Measurements from ENCODE around the gene PDGFRB.

PDGFRB gene

GRCh38 chr5:150163035-150163434 is 7.4 kb upstream of the PDGFRB start:
- no peak overlapping the region for H2AFZ ChIP-seq (ENCODE audit: low read length, unreplicated experiment)
- H3K36me3 ChIP-seq (ENCODE audit: insufficient read depth, low read length): no peaks in the 10 kb centered on the region
- no peak overlapping the region for H3K27ac ChIP-seq (ENCODE audit: low read depth, low read length)
- H3K4me3 ChIP-seq (ENCODE audit: low read depth, low read length): no peak overlapping the region
- no peaks in the 10 kb centered on the region for H3K27me3 ChIP-seq (ENCODE audit: insufficient read depth, low read length)
- H3K79me2 ChIP-seq (ENCODE audit: control insufficient read depth, insufficient read depth, low read length, unreplicated experiment): no peaks in the 10 kb centered on the region
- H3K4me1 ChIP-seq (ENCODE audit: control insufficient read depth, insufficient read depth, low read length, unreplicated experiment): peaks cover 51% of the 10 kb centered on the region

GRCh38 chr5:150162142-150162513 is 6.5 kb upstream of the PDGFRB start:
- H3K4me3 ChIP-seq (ENCODE audit: low read depth, low read length): no peak overlapping the region
- peaks cover 60% of the 10 kb centered on the region for H3K4me1 ChIP-seq (ENCODE audit: control insufficient read depth, insufficient read depth, low read length, unreplicated experiment)
- no peaks in the 10 kb centered on the region for H3K36me3 ChIP-seq (ENCODE audit: insufficient read depth, low read length)
- H3K27ac ChIP-seq (ENCODE audit: low read depth, low read length): no peak overlapping the region
- H3K27me3 ChIP-seq (ENCODE audit: insufficient read depth, low read length): no peaks in the 10 kb centered on the region
- no peak overlapping the region for H2AFZ ChIP-seq (ENCODE audit: low read length, unreplicated experiment)
- no peaks in the 10 kb centered on the region for H3K79me2 ChIP-seq (ENCODE audit: control insufficient read depth, insufficient read depth, low read length, unreplicated experiment)

GRCh38 chr5:150161242-150162141 is 5.8 kb upstream of the PDGFRB start:
- no peak overlapping the region for H3K4me3 ChIP-seq (ENCODE audit: low read depth, low read length)
- peaks cover 60% of the 10 kb centered on the region for H3K4me1 ChIP-seq (ENCODE audit: control insufficient read depth, insufficient read depth, low read length, unreplicated experiment)
- no peaks in the 10 kb centered on the region for H3K36me3 ChIP-seq (ENCODE audit: insufficient read depth, low read length)
- H3K27me3 ChIP-seq (ENCODE audit: insufficient read depth, low read length): no peaks in the 10 kb centered on the region
- H3K79me2 ChIP-seq (ENCODE audit: control insufficient read depth, insufficient read depth, low read length, unreplicated experiment): no peaks in the 10 kb centered on the region
- H2AFZ ChIP-seq (ENCODE audit: low read length, unreplicated experiment): no peak overlapping the region
- H3K27ac ChIP-seq (ENCODE audit: low read depth, low read length): no peak overlapping the region

GRCh38 chr5:150160448-150161081 is 4.9 kb upstream of the PDGFRB start:
- Histone ChIP-seq H3K36me3 (ENCODE audit: insufficient read depth, low read length) (no peaks in the 10 kb centered on the region), H3K4me1 (ENCODE audit: control insufficient read depth, insufficient read depth, low read length, unreplicated experiment) (peaks cover 64% of the 10 kb centered on the region), H3K27me3 (ENCODE audit: insufficient read depth, low read length) (no peaks in the 10 kb centered on the region), H3K4me3 (ENCODE audit: low read depth, low read length) (no peak overlapping the region), H3K79me2 (ENCODE audit: control insufficient read depth, insufficient read depth, low read length, unreplicated experiment) (no peaks in the 10 kb centered on the region), H2AFZ (ENCODE audit: low read length, unreplicated experiment) (no peak overlapping the region), H3K27ac (ENCODE audit: low read depth, low read length) (peak overlapping the region; percentile 56)

GRCh38 chr5:150159741-150160179 is 4.1 kb upstream of the PDGFRB start:
- Histone ChIP-seq H3K79me2 (ENCODE audit: control insufficient read depth, insufficient read depth, low read length, unreplicated experiment) (peaks cover 3% of the 10 kb centered on the region), H3K27ac (ENCODE audit: low read depth, low read length) (peak overlapping the region; percentile 56), H2AFZ (ENCODE audit: low read length, unreplicated experiment) (no peak overlapping the region), H3K4me3 (ENCODE audit: low read depth, low read length) (no peak overlapping the region), H3K27me3 (ENCODE audit: insufficient read depth, low read length) (no peaks in the 10 kb centered on the region), H3K36me3 (ENCODE audit: insufficient read depth, low read length) (no peaks in the 10 kb centered on the region), H3K4me1 (ENCODE audit: control insufficient read depth, insufficient read depth, low read length, unreplicated experiment) (peaks cover 62% of the 10 kb centered on the region)

GRCh38 chr5:150159031-150159430 is 3.4 kb upstream of the PDGFRB start:
- no peak overlapping the region for H3K4me3 ChIP-seq (ENCODE audit: low read depth, low read length)
- H3K27ac ChIP-seq (ENCODE audit: low read depth, low read length): peak overlapping the region; percentile 52
- peaks cover 10% of the 10 kb centered on the region for H3K79me2 ChIP-seq (ENCODE audit: control insufficient read depth, insufficient read depth, low read length, unreplicated experiment)
- no peak overlapping the region for H2AFZ ChIP-seq (ENCODE audit: low read length, unreplicated experiment)
- H3K36me3 ChIP-seq (ENCODE audit: insufficient read depth, low read length): no peaks in the 10 kb centered on the region
- H3K4me1 ChIP-seq (ENCODE audit: control insufficient read depth, insufficient read depth, low read length, unreplicated experiment): peaks cover 57% of the 10 kb centered on the region
- H3K27me3 ChIP-seq (ENCODE audit: insufficient read depth, low read length): no peaks in the 10 kb centered on the region

GRCh38 chr5:150158170-150158949 is 2.7 kb upstream of the PDGFRB start:
- Histone ChIP-seq H3K4me1 (ENCODE audit: control insufficient read depth, insufficient read depth, low read length, unreplicated experiment) (peaks cover 58% of the 10 kb centered on the region), H3K27ac (ENCODE audit: low read depth, low read length) (peak overlapping the region; percentile 52), H2AFZ (ENCODE audit: low read length, unreplicated experiment) (peak overlapping the region; percentile 19), H3K79me2 (ENCODE audit: control insufficient read depth, insufficient read depth, low read length, unreplicated experiment) (peaks cover 16% of the 10 kb centered on the region), H3K27me3 (ENCODE audit: insufficient read depth, low read length) (no peaks in the 10 kb centered on the region), H3K36me3 (ENCODE audit: insufficient read depth, low read length) (no peaks in the 10 kb centered on the region), H3K4me3 (ENCODE audit: low read depth, low read length) (peak overlapping the region; percentile 11; the same call in 1 of the 2 replicates)

- Histone ChIP-seq H3K36me3 (ENCODE audit: insufficient read depth, low read length) (no peaks in the 10 kb centered on the region), H3K27me3 (ENCODE audit: insufficient read depth, low read length) (no peaks in the 10 kb centered on the region), H3K27ac (ENCODE audit: low read depth, low read length) (no peak overlapping the region)
These were observed 1.5 kb upstream of the PDGFRB start for GRCh38 chr5:150157168-150157567.

GRCh38 chr5:150156540-150156939 is 895 bp upstream of the PDGFRB start:
- Histone ChIP-seq H3K27me3 (ENCODE audit: insufficient read depth, low read length) (no peaks in the 10 kb centered on the region), H3K27ac (ENCODE audit: low read depth, low read length) (peak overlapping the region; percentile 59), H3K4me3 (ENCODE audit: low read depth, low read length) (peak overlapping the region; percentile 79; the same call in 1 of the 2 replicates), H3K79me2 (ENCODE audit: control insufficient read depth, insufficient read depth, low read length, unreplicated experiment) (peaks cover 20% of the 10 kb centered on the region), H3K4me1 (ENCODE audit: control insufficient read depth, insufficient read depth, low read length, unreplicated experiment) (peaks cover 67% of the 10 kb centered on the region), H2AFZ (ENCODE audit: low read length, unreplicated experiment) (no peak overlapping the region), H3K36me3 (ENCODE audit: insufficient read depth, low read length) (no peaks in the 10 kb centered on the region)

More at GRCh38 chr5:150157168-150157567, 1.5 kb upstream of the PDGFRB start:
- Histone ChIP-seq H3K79me2 (ENCODE audit: control insufficient read depth, insufficient read depth, low read length, unreplicated experiment) (peaks cover 18% of the 10 kb centered on the region), H2AFZ (ENCODE audit: low read length, unreplicated experiment) (no peak overlapping the region), H3K4me3 (ENCODE audit: low read depth, low read length) (no peak overlapping the region), H3K4me1 (ENCODE audit: control insufficient read depth, insufficient read depth, low read length, unreplicated experiment) (peaks cover 66% of the 10 kb centered on the region)

GRCh38 chr5:150156027-150156368 is 353 bp upstream of the PDGFRB start:
- Histone ChIP-seq H3K27me3 (ENCODE audit: insufficient read depth, low read length) (no peaks in the 10 kb centered on the region), H3K36me3 (ENCODE audit: insufficient read depth, low read length) (no peaks in the 10 kb centered on the region), H2AFZ (ENCODE audit: low read length, unreplicated experiment) (peak overlapping the region; percentile 8), H3K27ac (ENCODE audit: low read depth, low read length) (peak overlapping the region; percentile 59), H3K4me1 (ENCODE audit: control insufficient read depth, insufficient read depth, low read length, unreplicated experiment) (peaks cover 65% of the 10 kb centered on the region), H3K79me2 (ENCODE audit: control insufficient read depth, insufficient read depth, low read length, unreplicated experiment) (peaks cover 20% of the 10 kb centered on the region), H3K4me3 (ENCODE audit: low read depth, low read length) (peak overlapping the region; percentile 79)

Data from ACC112 (cell line).